ENCODE results near the gene PRSS35. TPM values are rescaled to one million over a fixed set of nuclear protein-coding genes. Genes with fewer than 3 reads are reported as not detected.

PRSS35 gene
- total and polyA plus RNA-seq, 2 experiments from 2014 or later: 33.3 to 36.2 TPM

GRCh38 chr6:83510791-83511190, 1.5 kb upstream of the PRSS35 start:
- no peak overlapping the region for H3K27ac ChIP-seq
- no peaks in the 10 kb centered on the region for H3K27me3 ChIP-seq
- H3K4me3 ChIP-seq: no peak overlapping the region
- H3K79me2 ChIP-seq: peaks cover 10% of the 10 kb centered on the region
- no peaks in the 10 kb centered on the region for H4K20me1 ChIP-seq (ENCODE audit: insufficient read depth, poor library complexity, severe bottlenecking)
- H3K9me3 ChIP-seq (ENCODE audit: low read depth): no peaks in the 10 kb centered on the region
- no peak overlapping the region for H2AFZ ChIP-seq
- H3K4me1 ChIP-seq (ENCODE audit: insufficient read depth): peaks cover 21% of the 10 kb centered on the region
- no peak overlapping the region for H3K4me2 ChIP-seq
- no peak for TF ChIP-seq EZH2 (IDR thresholded peaks at IDR 0.05; ENCODE audit: borderline replicate concordance)
- TF ChIP-seq EZH2phosphoT487 (IDR thresholded peaks at IDR 0.05; ENCODE audit: low read depth, severe bottlenecking, unreplicated experiment): no peak
- no peak for TF ChIP-seq CTCF (IDR thresholded peaks at IDR 0.05; ENCODE audit: poor library complexity)
- no peaks in the 10 kb centered on the region for H3K9me2 ChIP-seq (replicated peaks; ENCODE audit: insufficient read depth)
- DNase-seq (ENCODE audit: low spot score): no peak
- no peaks in the 10 kb centered on the region for H3K36me3 ChIP-seq (replicated peaks; ENCODE audit: insufficient read depth, low read depth)
- WGBS (ENCODE audit: low lambda C conversion rate, missing lambda C conversion rate): 51% methylated on average over 3 of the region's 3 CpGs

- Histone ChIP-seq H4K20me1 (ENCODE audit: insufficient read depth, poor library complexity, severe bottlenecking) (no peaks in the 10 kb centered on the region), H3K4me1 (ENCODE audit: insufficient read depth) (peaks cover 21% of the 10 kb centered on the region), H3K9me2 (replicated peaks; ENCODE audit: insufficient read depth) (no peaks in the 10 kb centered on the region), H3K27me3 (no peaks in the 10 kb centered on the region), H3K27ac (peak overlapping the region; percentile 20), H3K4me2 (peak overlapping the region; percentile 95), H3K4me3 (no peak overlapping the region), H3K9me3 (ENCODE audit: low read depth) (no peaks in the 10 kb centered on the region), H3K36me3 (replicated peaks; ENCODE audit: insufficient read depth, low read depth) (no peaks in the 10 kb centered on the region), H3K79me2 (peaks cover 10% of the 10 kb centered on the region), H2AFZ (peak overlapping the region; percentile 87)
- DNase-seq (ENCODE audit: low spot score): no peak
- TF ChIP-seq EZH2 (IDR thresholded peaks at IDR 0.05; ENCODE audit: borderline replicate concordance) (no peak), CTCF (IDR thresholded peaks at IDR 0.05; ENCODE audit: poor library complexity) (no peak), EZH2phosphoT487 (IDR thresholded peaks at IDR 0.05; ENCODE audit: low read depth, severe bottlenecking, unreplicated experiment) (no peak)
- WGBS (ENCODE audit: low lambda C conversion rate, missing lambda C conversion rate): 85% methylated on average over 8 of the region's 8 CpGs
Measured at GRCh38 chr6:83511266-83511665, 1.1 kb upstream of the PRSS35 start.

- TF ChIP-seq EZH2phosphoT487 (IDR thresholded peaks at IDR 0.05; ENCODE audit: low read depth, severe bottlenecking, unreplicated experiment): no peak
- no peak for TF ChIP-seq CTCF (IDR thresholded peaks at IDR 0.05; ENCODE audit: poor library complexity)
- TF ChIP-seq EZH2 (IDR thresholded peaks at IDR 0.05; ENCODE audit: borderline replicate concordance): no peak
- Histone ChIP-seq H3K79me2 (peaks cover 13% of the 10 kb centered on the region), H3K9me3 (ENCODE audit: low read depth) (no peaks in the 10 kb centered on the region), H3K36me3 (replicated peaks; ENCODE audit: insufficient read depth, low read depth) (no peaks in the 10 kb centered on the region), H3K4me3 (no peak overlapping the region), H2AFZ (no peak overlapping the region), H3K27ac (no peak overlapping the region), H3K4me1 (ENCODE audit: insufficient read depth) (peaks cover 16% of the 10 kb centered on the region), H3K9me2 (replicated peaks; ENCODE audit: insufficient read depth) (no peaks in the 10 kb centered on the region), H3K27me3 (no peaks in the 10 kb centered on the region), H3K4me2 (peak overlapping the region; percentile 95), H4K20me1 (ENCODE audit: insufficient read depth, poor library complexity, severe bottlenecking) (no peaks in the 10 kb centered on the region)
- no peak for DNase-seq (ENCODE audit: low spot score)
- WGBS (ENCODE audit: low lambda C conversion rate, missing lambda C conversion rate): 85% methylated on average over 1 of the region's 1 CpG
Measured at GRCh38 chr6:83514466-83514865, 2.1 kb downstream of the PRSS35 start.
